Suppressor macrophage treated with lipopolysaccharide for 1 hour (primary cell): ENCODE data around the gene ASPG.

Experiments
- DNase-seq, 3 donors: peaks; one replicate each; pipeline ENCODE4 v3.0.0-alpha.2; 2020 to 2022

ASPG gene

DNA sequence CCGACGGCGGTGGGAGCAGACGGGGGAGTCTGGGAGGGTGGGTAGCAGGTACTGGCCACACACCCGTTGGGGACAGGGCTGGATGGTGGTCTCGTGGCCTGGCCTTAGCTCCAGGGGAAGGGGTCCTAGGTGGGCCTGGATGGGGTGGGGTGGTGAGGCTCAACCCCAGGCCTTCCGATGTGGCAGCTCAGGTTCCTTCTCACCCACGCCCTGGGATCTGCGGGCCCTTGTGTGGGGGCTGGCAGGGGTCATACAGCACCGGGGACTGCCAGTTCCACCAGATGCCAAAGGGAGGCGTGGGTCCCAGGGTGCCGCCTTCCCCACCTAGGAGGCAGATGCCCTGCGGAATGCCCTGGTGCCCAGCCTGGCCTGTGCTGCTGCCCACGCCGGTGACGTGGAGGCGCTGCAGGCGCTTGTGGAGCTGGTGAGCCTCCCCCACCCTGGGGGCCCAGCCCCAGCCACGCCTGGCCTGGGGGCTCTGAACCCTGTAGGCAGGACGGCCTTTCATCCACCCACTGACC, 21.0 kb downstream of the ASPG start:
- DNase-seq: no peak

DNA sequence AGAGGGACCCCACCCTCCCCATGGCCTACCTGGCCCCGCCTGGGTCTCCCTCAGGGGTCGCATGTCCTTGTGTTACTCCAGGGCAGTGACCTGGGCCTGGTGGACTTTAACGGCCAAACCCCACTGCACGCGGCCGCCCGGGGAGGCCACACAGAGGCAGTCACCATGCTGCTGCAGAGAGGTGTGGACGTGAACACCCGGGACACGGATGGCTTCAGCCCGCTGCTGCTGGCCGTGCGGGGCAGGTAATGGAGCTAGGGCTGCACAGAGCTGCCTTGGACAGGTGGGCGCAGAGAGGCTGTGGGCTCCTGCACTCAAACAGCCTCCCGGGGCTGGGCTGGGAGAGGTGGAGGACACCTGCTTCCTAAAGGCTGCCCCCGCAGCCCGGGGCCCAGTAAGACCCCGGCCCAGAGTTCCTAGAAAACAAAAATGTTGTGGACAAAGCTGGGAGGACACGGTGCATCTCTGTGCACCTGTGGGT, 21.6 kb downstream of the ASPG start:
- DNase-seq: no peak

DNA sequence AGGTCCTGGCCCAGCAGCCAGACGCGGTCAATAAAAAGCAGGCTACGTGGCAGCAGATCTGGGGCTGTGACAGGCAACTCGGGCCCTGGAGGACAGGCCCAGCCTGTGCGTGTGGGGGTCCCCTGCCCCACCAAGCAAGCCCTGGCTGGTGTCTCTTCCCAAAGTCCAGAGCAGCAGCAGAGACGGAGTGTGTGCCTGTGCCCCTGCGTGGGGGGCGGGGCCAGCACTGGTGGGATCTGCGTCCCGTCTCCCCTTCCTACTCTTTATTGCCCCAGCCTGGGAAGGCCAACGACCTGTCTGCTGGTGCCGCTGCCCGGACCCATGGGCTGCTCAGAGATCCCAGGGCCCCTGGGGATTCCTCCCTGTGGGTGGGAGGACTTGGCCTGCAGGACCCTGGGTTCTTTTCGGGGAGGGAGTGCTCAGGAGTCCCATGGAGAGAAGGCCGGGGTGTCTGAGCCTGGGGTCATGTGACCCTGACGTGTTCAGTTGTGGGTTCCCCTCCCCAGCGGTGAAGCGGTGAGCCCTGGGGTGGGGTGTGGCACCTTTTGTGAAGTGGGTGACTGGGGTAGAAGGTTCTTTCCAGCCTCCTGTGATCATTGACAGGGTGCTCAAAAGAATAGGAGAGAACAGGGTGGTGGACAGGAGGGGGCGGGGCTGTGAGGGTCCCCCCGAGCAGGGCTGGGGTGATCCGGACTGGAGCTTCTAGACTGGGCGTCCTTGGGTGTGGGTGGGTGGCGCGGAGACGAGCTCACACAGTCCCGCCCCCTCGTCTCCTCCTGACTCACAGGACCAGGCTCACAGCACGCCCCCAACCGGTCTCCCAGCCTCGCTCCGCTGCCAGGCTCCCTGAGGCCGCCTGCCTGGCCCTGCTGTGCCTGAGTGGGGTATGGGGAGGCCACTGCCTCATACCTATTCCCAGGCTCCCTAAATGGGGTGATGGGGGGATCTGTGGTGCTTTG, 22.4 kb downstream of the ASPG start:
- peak in 2 of 3 donors; percentile 10 to 18 for DNase-seq

DNA sequence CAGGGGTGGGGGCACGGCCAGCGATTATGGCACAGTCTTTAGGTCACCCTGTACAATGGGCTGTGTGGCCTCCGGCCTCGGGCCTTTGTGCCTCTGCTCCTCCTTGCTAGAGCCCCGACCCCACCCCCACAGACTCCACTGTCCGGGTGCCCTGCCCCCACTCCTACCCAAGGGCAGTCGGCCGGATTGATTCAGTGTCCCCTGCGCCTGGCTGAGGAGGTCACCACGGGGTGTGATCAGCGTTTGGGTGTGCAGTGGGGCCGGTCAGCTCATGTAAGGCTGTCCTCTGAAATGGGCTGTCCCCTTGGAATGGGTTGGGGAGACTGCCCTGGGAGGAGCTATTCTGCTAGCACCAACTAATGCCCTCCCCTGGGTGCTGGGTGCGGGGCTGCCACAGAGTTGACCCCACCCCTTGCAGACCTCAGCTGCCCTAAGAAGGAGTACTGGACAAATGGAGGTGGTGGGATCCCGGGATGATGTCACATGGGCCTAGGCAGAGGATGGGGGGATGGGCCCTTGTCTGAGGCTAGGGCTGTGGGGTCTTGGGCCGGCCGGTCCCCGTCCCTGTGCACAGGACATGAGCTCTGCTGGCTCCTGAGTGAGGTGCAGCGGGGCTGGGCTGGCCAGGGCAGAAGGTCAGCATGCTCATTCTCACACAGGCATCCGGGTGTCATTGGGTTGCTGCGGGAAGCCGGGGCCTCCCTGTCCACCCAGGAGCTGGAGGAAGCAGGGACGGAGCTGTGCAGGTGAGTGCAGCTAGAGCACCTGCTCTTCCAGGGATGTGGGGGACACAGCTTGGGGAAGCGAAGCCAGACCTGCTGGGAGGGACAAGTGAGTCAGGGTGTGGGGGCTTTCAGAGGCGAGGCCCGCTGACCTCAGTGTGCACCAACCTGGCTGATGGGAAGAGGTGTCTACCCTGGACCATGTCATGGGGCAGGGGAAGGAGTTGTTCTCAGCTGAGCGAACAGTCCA, 23.4 kb downstream of the ASPG start:
- DNase-seq: no peak

DNA sequence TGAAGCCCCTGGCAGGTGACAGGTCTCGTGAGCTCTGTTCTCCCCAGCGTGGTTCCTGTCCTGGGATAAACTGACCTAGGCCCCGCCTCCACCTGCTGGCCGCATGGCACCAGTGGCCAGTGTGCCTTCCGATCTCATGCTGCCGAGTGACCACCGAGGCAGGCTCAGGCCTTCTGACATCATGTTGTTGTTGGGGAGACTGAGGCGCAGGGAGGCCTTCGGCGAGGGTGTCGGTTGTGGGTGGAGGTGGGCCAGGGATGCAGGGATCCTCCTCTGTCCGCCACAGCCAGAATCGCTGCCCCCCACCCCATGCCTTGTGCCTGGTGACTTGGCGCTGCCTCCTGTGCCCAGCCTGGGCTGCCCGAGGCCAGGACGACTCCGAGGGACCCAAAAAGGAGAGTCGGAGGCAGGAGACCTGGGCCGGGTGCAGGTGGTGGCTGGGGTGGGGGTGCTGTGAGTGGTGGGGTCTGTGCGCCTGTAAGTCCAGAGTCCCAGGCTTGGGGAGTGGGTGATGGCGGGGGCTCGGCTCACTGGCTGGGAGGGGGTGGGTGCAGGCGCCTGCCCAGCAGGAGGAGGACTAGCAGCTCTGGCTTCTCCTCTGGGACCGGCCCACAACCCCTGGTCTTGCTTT, 24.3 kb downstream of the ASPG start:
- DNase-seq: no peak

DNA sequence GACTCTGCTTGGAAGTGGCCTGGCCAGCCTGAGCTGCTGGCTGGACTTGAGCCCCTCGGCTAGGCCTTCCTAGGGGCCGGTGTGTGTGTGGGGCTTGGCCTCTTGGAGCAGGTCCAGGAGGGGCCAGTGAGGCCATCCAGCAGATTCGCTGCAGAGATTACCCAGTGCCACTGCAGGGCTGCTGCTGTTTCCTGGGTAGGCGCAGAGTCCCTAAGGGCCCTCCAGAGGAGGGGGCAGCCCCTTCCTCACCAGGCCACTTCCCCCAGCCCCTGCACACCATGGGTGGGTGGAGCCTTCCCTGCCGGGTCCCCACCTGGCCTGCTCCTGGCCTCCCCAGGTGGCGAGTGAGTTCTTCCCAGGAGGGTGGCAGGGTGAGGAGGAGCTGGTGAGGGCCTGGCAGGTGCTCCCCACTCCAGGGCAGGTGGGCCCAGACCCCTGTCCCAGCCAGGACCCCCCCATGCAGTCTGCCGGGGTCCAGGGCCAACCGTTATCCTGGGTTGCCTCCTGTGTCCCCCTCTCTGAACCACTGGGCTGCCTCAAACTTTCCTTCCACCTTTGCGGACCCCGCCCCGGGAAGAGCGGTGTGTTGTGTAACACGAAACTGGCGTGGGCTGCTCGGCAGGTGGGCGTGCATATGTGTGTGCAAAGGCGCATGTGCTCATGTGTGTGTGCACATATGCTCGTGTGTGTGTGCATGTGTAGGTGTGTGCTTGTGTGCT, 25.1 kb downstream of the ASPG start:
- DNase-seq: no peak

DNA sequence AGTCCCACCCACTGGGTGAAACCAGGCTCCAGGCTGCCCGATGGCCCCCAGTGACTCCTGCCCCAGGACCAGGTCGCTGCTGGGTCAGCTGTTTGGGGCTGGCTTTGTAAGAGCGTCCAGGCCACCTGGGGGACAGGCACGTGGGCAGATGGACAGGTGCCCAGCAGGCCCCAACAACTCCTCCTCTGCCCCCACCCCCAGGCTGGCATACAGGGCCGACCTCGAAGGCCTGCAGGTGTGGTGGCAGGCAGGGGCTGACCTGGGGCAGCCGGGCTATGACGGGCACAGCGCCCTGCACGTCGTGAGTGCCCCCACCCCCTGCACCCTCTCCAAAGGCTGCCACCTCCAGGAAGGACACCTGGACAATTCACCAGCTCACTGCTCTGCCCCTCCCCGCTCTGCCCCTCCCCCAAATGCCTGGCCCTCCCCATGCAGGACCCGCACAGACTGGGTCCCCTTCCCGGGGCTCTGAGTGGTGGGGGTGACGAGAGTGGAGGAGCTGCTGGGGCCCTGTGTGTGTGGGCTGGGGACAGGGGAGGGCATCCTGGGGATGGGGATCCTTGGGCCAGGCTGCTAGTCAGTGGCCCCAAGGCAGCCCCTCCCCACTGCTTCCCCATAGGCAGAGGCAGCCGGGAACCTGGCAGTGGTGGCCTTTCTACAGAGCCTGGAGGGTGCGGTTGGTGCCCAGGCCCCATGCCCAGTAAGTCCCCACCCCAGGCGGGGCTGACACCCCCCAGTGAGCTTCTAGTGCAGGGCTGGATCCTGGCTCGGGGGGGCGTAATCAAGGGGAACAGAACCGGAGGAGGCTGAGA, 26.0 kb downstream of the ASPG start:
- DNase-seq: no peak

DNA sequence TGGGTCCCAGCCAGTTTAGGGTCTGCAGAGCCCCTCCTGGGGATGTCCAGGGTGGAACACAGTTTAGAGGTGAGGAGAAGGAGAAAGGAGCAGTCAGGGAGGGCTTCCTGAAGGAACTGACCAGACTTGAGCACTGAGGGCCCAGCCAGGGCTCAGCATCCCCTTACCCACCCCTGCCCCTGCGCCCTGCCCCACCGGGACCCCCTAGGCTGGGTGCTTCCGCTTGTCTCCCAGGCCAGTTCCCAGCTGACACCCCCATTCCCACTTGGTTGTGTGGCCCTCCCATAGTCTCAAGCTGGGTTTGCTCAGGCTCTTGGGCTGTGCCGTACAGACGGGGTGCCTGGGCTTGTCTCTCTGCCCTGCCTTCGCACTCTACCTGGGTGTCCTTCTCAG, 26.6 kb downstream of the ASPG start:
- no peak for DNase-seq

DNA sequence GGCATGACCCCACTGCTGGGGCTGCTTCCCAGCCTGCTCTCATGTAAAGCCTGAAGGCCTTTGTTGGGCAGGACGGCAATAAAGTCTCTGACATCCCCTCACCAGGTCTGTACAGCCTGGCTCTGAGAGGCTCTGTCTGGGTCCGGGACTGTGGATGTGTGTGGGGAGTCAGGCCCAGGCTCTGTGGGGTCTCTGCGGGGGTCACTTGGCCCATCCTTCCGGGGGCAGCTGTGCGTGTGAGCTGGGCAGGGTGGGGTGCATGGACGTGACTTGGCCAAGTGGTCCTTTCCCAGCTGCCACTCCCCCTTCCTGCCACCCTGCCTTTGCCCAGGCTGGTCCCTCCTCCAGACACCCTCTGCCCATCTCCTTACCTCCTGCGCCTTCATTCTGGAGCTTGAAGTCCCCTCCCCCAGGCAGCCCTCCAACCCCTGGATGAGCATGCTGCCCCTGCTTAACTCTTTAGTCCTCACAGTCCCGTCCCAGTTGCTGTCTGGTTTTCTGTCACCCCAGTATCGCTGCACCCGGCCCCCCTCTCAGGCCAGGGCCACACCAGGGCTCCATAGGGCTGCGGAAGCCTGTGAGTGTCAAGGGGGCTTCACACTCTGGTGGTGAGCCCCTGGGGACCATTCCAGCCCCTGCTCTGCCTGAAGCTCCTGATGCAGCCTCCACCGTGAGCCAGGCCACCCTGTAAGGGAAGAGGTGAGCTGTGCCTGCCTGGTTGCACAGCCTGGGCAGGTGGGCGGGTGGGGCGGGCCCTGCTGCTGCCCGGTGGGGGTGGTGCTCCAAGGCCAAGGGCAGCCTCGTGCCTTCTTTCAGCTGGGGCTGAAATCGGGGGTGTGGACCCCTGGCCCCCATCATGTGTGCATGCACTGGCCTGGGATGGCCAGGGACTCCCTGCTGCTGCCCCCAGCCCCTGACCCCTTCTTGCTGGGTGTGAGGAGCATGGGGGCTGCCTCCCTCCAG, 27.4 kb downstream of the ASPG start:
- DNase-seq: no peak

DNA sequence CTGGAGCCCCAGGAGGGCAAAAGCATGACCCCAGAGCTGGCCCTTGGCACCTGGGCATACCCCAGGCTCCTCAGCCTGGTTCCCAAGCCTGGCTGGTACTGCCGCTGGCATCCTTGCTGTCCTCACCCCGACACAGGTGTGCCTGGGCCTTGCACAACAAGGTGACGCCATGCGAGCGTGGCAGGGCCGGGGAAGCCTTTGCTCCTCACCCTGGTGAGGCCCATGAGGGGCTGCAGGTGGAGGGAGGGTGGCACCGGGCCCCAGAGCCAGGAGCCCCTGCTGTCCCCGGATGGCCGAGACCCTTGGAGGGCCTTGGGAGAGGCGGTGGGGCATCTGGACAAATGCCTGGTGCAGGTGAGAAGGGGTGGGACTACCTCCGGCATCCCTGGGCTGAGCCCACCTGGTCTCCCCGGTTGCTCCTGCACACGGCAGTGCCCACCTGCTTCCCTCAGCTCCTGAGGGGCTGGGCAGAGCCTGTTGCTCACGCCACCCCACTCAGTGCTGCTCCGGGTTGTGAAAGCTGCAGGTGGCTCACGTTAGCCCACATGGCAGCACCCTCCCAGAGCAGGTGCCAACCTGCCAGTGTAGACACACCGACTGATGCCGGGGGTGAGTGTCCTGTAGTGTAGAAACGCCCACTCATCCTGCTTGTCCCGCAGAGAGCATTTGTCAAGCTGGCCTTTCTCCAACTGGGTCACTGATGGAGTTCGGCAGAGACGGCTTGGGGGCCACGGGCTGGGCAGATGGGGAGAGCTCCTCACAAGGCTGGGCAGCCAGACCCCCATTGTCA, 28.3 kb downstream of the ASPG start:
- no peak for DNase-seq

DNA sequence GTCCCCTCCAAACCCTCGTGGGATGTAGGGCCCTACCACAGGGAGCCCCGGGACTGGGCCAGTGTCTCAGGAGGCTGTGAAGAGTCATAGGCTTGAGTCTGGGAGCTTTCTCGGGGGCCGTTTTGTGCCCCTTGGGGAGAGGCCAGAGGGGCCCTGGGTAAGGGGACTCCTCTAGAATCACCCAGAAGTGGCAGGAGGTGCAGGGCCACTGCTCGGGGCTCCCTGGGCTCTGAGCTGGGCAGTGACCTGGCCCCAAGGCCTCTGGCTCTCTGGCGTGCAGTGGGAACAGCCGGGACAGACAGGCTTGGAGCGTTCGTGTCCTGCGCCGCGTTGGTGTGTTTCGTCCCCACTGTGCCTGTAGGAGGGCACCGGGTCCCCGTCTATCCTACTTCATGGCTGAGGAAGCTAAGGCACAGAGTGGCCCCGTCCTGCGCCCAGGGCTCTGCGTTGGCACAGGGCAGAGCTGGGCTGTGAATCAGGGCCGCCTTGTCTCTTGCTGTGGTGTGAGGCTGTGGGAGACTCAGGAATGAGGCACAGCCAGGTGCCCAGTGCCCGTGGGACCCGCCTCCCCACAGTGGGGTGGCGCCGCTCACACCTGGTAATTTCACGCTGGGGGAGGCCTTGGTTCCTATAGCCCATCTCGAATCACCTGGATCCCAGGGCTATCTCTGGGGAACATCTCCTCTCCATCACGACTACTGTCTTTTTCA, 29.1 kb downstream of the ASPG start:
- DNase-seq: no peak

DNA sequence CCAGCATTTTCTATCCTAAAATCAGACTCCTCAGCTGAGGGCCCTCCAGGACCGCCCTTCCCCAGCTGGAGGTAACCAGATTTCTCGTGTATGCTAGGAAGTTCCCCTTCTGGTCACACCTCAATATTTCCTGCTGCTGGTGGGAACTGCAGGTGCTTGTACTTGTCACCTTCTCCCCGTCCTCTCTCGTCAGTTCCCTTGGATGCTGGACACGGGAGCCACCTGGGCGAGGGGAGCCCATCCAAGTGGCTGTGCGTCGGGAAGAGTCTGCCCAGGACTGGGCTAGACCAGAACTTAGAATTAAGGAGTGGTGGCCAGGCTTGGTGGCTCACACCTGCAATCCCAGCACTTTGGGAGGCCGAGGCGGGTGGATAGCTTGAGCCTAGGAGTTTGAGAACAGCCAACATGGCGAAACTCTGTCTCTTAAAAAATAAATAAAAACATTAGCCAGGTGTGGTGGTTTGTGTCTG, 29.7 kb downstream of the ASPG start:
- DNase-seq: no peak

DNA sequence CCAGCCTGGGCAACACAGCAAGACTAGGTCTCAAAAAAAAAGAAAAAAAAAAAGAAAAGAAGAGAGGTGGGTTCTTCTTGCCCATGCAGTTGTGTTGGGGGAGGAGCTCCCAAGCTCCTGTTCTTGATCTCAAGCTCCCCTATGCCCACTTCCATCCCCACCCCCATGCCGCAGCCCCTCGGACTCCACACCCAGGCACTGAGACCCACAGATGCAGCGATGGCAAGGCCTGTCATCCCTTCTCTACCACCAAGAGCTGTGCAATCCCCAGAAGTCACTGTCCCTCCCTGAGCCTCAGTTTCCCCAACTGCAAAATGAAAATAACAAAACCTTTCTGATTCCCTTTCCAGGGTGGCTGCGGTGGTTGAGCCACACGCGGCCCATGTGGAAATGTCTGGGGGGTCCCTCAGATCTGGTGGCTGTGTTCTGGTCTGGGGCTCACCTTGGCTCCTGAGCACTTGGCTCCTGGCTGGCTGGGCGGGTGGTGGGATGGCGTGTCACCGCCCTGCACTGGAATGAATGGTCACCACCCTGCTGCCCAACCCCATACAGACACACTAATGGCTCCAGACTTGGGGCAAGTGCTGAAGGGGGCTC, 30.3 kb downstream of the ASPG start:
- no peak for DNase-seq

DNA sequence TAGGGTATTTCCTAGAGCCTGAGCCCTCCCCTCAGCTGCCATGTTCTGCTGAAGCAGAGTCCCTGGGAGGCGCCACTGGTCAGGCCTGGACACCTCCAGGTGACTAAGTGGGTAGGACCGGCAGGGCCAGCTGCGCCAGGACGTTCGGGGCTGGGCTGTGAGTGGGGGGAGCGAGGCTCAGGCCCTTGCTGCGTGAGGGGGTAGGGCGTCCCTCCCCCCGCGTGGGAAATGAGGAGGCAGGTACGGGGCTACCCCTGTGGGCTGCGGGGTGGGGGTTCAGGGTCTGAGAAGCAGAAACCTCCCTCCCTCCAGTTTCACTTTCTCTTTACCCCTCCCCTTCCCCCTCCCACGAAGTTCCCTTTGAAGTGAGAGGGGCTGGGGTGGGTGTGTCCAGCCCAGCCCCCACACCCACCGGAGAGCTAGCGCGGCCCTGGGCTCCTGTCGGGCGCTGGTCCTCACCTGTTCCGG, 30.8 kb downstream of the ASPG start:
- DNase-seq: no peak

DNA sequence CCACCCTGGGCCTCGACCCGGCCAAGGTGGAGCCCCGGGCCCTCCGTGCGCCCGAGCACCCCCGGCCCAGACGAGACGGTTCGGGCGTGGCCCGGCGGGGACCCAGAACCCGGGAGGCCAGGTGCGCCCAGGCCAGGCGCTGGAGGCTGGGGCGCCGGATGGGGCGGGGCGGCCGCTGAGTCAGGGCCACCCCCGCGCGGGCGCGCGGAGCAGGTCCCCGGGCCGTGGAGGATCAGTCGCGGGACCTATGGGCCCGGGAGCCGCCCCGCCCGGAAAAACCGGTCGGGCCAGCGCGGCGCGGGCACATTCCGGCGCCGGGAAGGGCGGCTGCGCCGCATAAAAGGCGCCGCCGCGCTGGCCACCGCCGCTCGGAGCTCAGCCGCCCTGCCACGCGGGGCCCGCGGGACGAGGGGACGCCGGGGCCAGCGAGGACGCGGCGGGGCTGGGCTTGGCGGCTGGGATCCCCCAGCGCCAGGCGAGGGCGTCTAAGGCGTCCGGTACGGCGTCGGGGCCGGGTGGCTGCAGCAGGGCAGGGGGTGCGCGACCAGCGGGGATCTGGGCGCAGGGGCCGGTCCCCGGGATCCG, 31.3 kb downstream of the ASPG start:
- DNase-seq: peak in 1 of 3 donors; percentile 69

DNA sequence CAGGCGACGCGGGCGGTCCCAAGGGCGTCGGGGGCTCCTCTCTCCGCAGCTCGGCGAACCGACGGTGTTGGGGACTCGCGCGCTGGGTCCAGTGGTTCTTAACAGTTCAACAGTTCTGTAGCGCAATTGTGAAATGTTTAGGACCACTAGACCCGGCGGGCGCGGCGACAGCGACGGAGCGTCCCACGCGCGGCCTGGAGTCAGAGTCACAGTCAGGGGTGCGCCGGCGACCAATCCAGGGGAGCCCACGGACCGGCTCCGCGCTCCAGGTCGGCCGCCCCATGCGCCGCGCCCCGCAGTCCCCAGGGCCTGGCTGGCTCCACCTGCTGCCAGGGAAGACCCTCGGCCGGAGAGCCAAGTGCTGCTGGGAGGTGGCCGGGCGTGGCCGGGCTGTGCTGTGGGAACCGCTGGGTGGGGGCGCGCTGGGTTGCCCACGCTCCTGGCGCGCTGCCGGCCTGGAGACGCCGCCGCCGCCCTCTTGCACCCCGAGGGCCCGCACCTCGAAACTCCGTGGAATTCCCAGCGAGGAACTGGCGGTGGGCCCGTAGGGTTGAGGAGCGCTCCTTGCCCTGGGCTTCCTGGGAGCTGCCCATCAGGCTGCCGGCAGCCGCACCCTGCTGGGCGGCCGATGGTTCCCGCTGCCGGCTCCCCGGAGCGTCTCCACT, 32.0 kb downstream of the ASPG start:
- peak in 1 of 3 donors; percentile 24 for DNase-seq
